ENCODE measurements around the gene FOXF2. TPM values are rescaled to one million over a fixed set of nuclear protein-coding genes. Genes with fewer than 3 reads are reported as not detected.

FOXF2 gene
- total RNA-seq, 1 donor from 2014 or later = not detected

DNA sequence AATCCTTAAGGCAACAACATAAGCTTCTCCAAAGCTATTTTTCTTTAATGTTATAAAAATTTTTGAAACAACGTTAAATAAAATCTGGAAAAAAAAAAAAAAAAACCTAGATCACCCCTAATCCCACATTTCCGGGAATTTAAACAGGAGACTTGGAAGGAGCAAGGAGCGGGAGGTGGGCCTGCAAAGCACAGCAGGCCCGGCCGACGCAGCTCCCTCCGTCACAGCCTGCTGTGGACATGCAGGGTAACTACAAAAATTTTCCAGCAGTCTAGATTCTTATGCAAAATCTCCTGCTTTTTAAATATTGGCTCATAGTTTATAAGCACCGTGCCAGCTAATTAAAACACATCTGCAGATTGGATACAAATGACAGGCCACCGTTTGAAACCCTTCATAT, 23.5 kb downstream of the FOXF2 start:
- TF ChIP-seq, protein P1, sequence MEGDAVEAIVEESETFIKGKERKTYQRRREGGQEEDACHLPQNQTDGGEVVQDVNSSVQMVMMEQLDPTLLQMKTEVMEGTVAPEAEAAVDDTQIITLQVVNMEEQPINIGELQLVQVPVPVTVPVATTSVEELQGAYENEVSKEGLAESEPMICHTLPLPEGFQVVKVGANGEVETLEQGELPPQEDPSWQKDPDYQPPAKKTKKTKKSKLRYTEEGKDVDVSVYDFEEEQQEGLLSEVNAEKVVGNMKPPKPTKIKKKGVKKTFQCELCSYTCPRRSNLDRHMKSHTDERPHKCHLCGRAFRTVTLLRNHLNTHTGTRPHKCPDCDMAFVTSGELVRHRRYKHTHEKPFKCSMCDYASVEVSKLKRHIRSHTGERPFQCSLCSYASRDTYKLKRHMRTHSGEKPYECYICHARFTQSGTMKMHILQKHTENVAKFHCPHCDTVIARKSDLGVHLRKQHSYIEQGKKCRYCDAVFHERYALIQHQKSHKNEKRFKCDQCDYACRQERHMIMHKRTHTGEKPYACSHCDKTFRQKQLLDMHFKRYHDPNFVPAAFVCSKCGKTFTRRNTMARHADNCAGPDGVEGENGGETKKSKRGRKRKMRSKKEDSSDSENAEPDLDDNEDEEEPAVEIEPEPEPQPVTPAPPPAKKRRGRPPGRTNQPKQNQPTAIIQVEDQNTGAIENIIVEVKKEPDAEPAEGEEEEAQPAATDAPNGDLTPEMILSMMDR (conservative IDR thresholded peaks at IDR 0.05) = no peak
- no peak for DNase-seq (ENCODE audit: low read depth, low spot score)
- Mint-ChIP-seq H3K4me3 (no peak overlapping the region), H3K27me3 (ENCODE audit: low read depth) (peaks cover 16% of the 10 kb centered on the region), H3K9me3 (no peaks in the 10 kb centered on the region), H3K36me3 (ENCODE audit: low read depth) (no peaks in the 10 kb centered on the region), H3K27ac (ENCODE audit: unreplicated experiment) (no peak overlapping the region), H3K4me1 (peaks cover 20% of the 10 kb centered on the region)

DNA sequence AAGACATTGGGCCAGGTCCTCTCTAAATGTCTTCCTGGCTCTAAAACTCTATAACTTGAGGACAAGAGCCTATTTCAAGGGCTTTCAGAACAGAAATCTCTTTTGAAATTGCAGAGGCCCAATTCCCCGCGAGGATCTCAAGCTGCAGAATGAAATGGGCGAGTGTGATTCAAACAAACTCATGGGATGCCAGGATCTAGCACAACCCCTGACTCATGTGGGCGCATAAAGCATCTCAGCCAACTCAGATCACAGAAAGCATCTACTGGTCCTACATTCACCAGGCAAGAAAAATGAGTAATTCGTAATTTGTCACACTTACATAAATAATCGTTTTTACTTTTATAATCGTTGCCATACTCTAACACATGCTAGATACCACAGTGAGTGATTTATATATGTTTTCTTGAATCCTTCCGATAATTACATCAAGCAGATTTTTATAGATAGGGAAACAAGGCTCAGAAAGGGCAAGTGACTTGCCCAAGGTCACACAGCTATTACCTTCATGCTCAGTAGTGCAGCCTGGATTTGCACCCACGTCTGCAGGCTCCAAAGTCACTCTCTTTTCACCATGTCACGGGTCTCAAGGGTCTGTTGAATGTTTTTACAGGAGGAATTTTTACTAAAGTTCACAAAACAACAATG, 26.2 kb downstream of the FOXF2 start:
- Mint-ChIP-seq H3K9me3 (peaks cover 2% of the 10 kb centered on the region), H3K4me1 (no peaks in the 10 kb centered on the region), H3K27me3 (ENCODE audit: low read depth) (peaks cover 15% of the 10 kb centered on the region), H3K36me3 (ENCODE audit: low read depth) (no peaks in the 10 kb centered on the region), H3K4me3 (no peak overlapping the region), H3K27ac (ENCODE audit: unreplicated experiment) (no peak overlapping the region)
- TF ChIP-seq, protein P1 (conservative IDR thresholded peaks at IDR 0.05) = no peak
- DNase-seq (ENCODE audit: low read depth, low spot score) = no peak

DNA sequence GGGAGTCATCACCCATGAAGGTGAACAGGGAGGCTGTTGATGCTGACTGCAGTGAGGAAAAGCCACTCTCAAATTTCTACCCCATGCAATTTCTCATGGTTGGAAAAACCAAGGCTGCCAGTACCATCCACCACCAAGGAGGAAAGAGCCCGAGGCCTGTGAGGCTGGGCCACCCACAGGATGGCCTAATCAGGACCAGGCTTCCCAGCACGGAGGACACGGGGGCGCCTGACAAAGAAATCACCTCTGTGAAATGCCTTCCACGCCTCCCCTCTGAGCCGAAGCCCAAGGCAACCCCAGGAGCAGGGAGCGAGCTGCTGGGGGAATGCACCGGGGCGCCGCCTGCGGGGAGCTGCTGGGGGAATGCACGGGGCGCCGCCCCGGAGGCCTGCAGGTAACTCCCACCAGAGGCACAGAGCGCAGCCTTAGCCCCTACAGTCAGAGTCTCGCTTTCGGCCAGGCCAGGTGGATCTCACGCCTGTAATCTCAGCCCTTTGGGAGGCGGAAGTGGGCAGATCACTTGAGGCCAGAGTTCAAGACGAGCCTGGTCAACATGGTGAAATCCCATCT, 26.9 kb downstream of the FOXF2 start:
- TF ChIP-seq, protein P1 (conservative IDR thresholded peaks at IDR 0.05) = no peak
- Mint-ChIP-seq H3K4me3 (no peak overlapping the region), H3K9me3 (peaks cover 6% of the 10 kb centered on the region), H3K27ac (ENCODE audit: unreplicated experiment) (peak overlapping the region; percentile 12), H3K27me3 (ENCODE audit: low read depth) (peaks cover 12% of the 10 kb centered on the region), H3K36me3 (ENCODE audit: low read depth) (no peaks in the 10 kb centered on the region), H3K4me1 (no peaks in the 10 kb centered on the region)
- no peak for DNase-seq (ENCODE audit: low read depth, low spot score)

DNA sequence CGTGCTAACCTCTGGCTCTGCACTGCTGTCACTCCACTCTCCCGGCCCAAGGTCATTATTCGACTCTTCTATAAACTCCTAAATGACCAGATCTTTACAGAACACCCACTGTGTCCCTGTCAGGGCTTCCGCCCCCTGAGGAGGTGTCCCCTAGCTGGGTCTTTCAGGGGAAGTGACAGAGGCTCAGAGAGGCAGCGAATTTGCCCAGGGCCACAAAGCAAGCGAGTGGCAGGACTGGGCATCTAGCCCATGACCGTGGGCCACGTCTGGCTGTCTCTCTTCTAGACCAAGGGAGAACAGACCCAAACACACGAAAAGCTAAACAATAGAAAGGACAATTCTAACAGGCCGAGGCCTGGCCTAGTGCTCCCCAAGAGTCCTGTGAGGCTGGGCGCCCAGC, 27.4 kb downstream of the FOXF2 start:
- Mint-ChIP-seq H3K4me3 (no peak overlapping the region), H3K27me3 (ENCODE audit: low read depth) (peaks cover 12% of the 10 kb centered on the region), H3K9me3 (peaks cover 6% of the 10 kb centered on the region), H3K27ac (ENCODE audit: unreplicated experiment) (peak overlapping the region; percentile 58), H3K36me3 (ENCODE audit: low read depth) (no peaks in the 10 kb centered on the region), H3K4me1 (no peaks in the 10 kb centered on the region)
- no peak for DNase-seq (ENCODE audit: low read depth, low spot score)
- TF ChIP-seq, protein P1 (conservative IDR thresholded peaks at IDR 0.05) = no peak

DNA sequence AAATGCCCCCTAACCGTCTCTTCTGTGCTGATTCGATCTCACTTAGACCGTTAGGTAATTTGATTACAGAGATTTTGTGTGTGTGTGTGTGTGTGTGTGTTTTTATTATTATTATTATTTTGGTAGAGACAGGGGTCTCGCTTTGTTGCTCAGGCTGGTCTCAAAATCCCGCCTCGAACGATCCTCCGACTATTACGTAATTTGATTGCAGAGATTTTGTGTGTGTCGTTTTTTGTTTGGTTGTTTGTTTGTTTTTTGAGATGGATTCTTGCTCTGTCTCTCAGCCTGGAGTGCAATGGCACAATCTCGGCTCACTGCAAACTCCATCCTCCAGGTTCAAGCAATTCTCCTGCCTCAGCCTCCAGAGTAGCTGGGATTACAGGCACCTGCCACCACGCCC, 28.3 kb downstream of the FOXF2 start:
- TF ChIP-seq, protein P1 (conservative IDR thresholded peaks at IDR 0.05) = no peak
- Mint-ChIP-seq H3K4me3 (no peak overlapping the region), H3K27me3 (ENCODE audit: low read depth) (peaks cover 6% of the 10 kb centered on the region)

More for the DNA sequence above, 28.3 kb downstream of the FOXF2 start:
- Mint-ChIP-seq H3K9me3 (peaks cover 6% of the 10 kb centered on the region), H3K36me3 (ENCODE audit: low read depth) (no peaks in the 10 kb centered on the region), H3K27ac (ENCODE audit: unreplicated experiment) (no peak overlapping the region), H3K4me1 (no peaks in the 10 kb centered on the region)
- DNase-seq (ENCODE audit: low read depth, low spot score) = no peak

All from neural crest cell (in vitro differentiated cells).